Stimulated activated CD8-positive, alpha-beta memory T cell treated with anti-CD3 and anti-CD28 coated beads, Interleukin-12 subunit alpha, Interleukin-12 subunit beta, amount 100 ng/mL, for 1 hour (primary cell): ENCODE data around the gene MORC1.
"Not testable (repeated sequence)": the region's sequence is repeated elsewhere in the genome, so short reads cannot be mapped to it uniquely, and the experiment has no call there.

ENCODE experiments used
- DNase-seq: peaks from one replicate; pipeline ENCODE4 v3.0.0-alpha.2; 2020; ENCODE audit warnings: low read depth

The MORC1 gene

GRCh38 chr3:109098079-109098644, 19.8 kb downstream of the MORC1 start:
- no peak for DNase-seq

- no peak for DNase-seq
Observed at GRCh38 chr3:109095166-109095565, 22.8 kb downstream of the MORC1 start.

GRCh38 chr3:109093561-109093960, 24.4 kb downstream of the MORC1 start:
- no peak for DNase-seq

- DNase-seq, result no peak
Observed at GRCh38 chr3:109091846-109092245, 26.1 kb downstream of the MORC1 start.

GRCh38 chr3:109089265-109089664, 28.7 kb downstream of the MORC1 start:
- DNase-seq, result no peak

GRCh38 chr3:109081746-109082510, 36.0 kb downstream of the MORC1 start:
- no peak for DNase-seq

- DNase-seq, result not testable (repeated sequence)
Observed at GRCh38 chr3:109080090-109080489, 37.8 kb downstream of the MORC1 start.

GRCh38 chr3:109073116-109073515, 44.8 kb downstream of the MORC1 start:
- DNase-seq, result no peak

- DNase-seq, result no peak
Observed at GRCh38 chr3:109072194-109072593, 45.7 kb downstream of the MORC1 start.

- DNase-seq, result no peak
Observed at GRCh38 chr3:109071350-109072142, 46.4 kb downstream of the MORC1 start.

- no peak for DNase-seq
Observed at GRCh38 chr3:109070211-109070610, 47.7 kb downstream of the MORC1 start.

- no peak for DNase-seq
Observed at GRCh38 chr3:109066864-109067263, 51.1 kb downstream of the MORC1 start.

- DNase-seq, result no peak
Observed at GRCh38 chr3:109059264-109059663, 58.7 kb downstream of the MORC1 start.

- no peak for DNase-seq
Observed at GRCh38 chr3:109057616-109058015, 60.3 kb downstream of the MORC1 start.

- DNase-seq, result no peak
Observed at GRCh38 chr3:109057056-109057455, 60.9 kb downstream of the MORC1 start.

GRCh38 chr3:109050591-109051167, 67.3 kb downstream of the MORC1 start:
- no peak for DNase-seq

GRCh38 chr3:109047366-109047765, 70.6 kb downstream of the MORC1 start:
- no peak for DNase-seq

GRCh38 chr3:109045271-109046040, 72.5 kb downstream of the MORC1 start:
- DNase-seq, result no peak

- no peak for DNase-seq
Observed at GRCh38 chr3:109035082-109035481, 82.9 kb downstream of the MORC1 start.

- DNase-seq, result no peak
Observed at GRCh38 chr3:109033000-109033660, 84.8 kb downstream of the MORC1 start.

- DNase-seq, result no peak
Observed at GRCh38 chr3:109028753-109029152, 89.2 kb downstream of the MORC1 start.
